PC-9 (cell line): ENCODE results near the gene FAH.

Experiments
- EZH2 ChIP-seq: fragments of 200-600 bp; sonication (generic); IDR thresholded peaks from 2 replicates; pipeline ENCODE4 v1.8.0; 2017; ENCODE audit warnings: antibody characterized with exemption, low read depth
- TF ChIP-seq, protein P1 (sequence below): fragments of 200-600 bp; sonication (generic); conservative IDR thresholded peaks from 2 replicates; pipeline ENCODE4 v1.6.1; 2017; ENCODE audit warnings: mixed run types, antibody characterized with exemption, mild to moderate bottlenecking, moderate library complexity

GRCh38 chr15:80216911-80217310 lies 64.1 kb downstream of the FAH start:
- TF ChIP-seq, protein P1, sequence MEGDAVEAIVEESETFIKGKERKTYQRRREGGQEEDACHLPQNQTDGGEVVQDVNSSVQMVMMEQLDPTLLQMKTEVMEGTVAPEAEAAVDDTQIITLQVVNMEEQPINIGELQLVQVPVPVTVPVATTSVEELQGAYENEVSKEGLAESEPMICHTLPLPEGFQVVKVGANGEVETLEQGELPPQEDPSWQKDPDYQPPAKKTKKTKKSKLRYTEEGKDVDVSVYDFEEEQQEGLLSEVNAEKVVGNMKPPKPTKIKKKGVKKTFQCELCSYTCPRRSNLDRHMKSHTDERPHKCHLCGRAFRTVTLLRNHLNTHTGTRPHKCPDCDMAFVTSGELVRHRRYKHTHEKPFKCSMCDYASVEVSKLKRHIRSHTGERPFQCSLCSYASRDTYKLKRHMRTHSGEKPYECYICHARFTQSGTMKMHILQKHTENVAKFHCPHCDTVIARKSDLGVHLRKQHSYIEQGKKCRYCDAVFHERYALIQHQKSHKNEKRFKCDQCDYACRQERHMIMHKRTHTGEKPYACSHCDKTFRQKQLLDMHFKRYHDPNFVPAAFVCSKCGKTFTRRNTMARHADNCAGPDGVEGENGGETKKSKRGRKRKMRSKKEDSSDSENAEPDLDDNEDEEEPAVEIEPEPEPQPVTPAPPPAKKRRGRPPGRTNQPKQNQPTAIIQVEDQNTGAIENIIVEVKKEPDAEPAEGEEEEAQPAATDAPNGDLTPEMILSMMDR = no peak
- TF ChIP-seq EZH2 = no peak
